Vagina (tissue), 2 donors: ENCODE results near the gene IQGAP3.

Experiments
- CTCF ChIP-seq, 3 experiments: fragments of 450-650 bp in 2 of 3; fragments of 200-600 bp in 1 of 3; sonication (generic) in 1 of 3; IDR thresholded peaks; one replicate each; pipeline ENCODE4 v1.5.1; 2017 to 2019; ENCODE audit warnings: antibody characterized with exemption in 3 of 3, mild to moderate bottlenecking in 2 of 3, moderate library complexity in 2 of 3
- POLR2A ChIP-seq, 2 donors: fragments of 450-650 bp; IDR thresholded peaks; one replicate each; pipeline ENCODE4 v1.6.1; 2017; ENCODE audit warnings: antibody characterized with exemption in 2 of 2, mild to moderate bottlenecking in 2 of 2, moderate library complexity in 2 of 2
- POLR2AphosphoS5 ChIP-seq, 2 donors: sonication (generic); formaldehyde crosslinking; IDR thresholded peaks; one replicate each; pipeline ENCODE4 v1.9.0; 2017; ENCODE audit warnings: antibody characterized with exemption in 2 of 2, mild to moderate bottlenecking in 2 of 2, low read depth in 1 of 2; ENCODE audit not compliant: insufficient read depth in 1 of 2

- TF ChIP-seq CTCF (IDR thresholded peaks at IDR 0.05): no peak
- no peak for TF ChIP-seq POLR2A (IDR thresholded peaks at IDR 0.05)
- no peak for TF ChIP-seq POLR2AphosphoS5 (IDR thresholded peaks at IDR 0.05; ENCODE audit: insufficient read depth in 1 of 2, low read depth in 1 of 2)
These were observed 22.7 kb upstream of the IQGAP3 start for GRCh38 chr1:156595016-156595415.
